HG03280 (cell line): Measurements from ENCODE around the gene PRKG2.
"Not testable (repeated sequence)": the region's sequence is repeated elsewhere in the genome, so short reads cannot be mapped to it uniquely, and the experiment has no call there.

Source experiments
- ATAC-seq: cut with Tn5 transposase; IDR thresholded peaks from one replicate; pipeline ENCODE4 v1.9.1; 2021; ENCODE audit warnings: mild to moderate bottlenecking, moderate library complexity; ENCODE audit not compliant: unreplicated experiment

Gene PRKG2

DNA sequence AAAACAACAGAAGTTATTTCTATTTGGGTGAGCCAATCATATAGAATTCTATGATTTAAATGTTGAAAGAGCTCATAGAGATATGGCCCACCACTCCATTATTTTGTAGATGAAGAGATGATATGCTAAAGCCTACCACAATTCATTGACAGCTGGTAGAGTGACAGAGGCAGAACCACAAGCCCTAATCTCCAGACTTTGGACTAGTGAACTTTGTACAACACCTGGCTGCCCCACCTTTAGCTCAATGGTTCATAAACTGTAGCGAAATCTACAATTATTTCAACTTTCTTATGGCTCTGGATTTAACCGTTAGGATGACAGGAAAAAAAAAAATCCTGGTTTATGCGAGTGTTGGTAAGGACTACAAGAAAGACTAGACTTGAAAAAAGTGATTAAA, 50.9 kb downstream of the PRKG2 start:
- ATAC-seq: no peak

DNA sequence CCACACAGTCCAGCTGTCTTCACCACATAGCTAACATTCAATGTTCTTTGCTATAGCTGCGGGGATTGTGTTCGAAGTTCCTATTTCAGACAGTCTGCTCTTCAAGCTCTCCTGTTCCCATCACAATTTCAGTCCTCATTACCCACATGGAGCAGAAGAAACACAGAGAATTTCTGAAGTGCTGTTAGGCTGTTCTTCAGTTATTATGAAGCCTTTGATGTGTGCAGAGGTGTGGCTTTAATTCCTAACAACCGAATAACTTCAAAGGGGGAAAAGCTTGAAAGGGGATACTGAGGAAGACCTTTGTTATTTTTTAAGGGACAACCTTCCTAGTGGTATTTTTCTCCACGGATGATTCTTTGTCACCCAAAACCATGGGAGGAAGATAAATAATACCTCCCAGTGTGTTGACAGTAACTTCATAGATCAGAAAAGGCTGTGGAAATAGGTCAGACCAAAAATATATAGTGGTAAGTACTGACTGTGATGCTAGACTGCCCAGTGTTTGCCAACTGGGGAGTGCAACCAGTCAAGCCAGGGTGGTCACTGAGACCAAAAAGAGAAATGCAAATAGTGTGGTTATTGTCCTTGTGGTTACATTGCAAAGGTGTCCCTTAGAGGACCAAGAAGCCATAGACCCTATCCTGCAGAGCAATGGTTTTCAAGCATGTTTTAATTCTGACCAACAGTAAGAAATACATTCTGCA, 52.1 kb downstream of the PRKG2 start:
- no peak for ATAC-seq

DNA sequence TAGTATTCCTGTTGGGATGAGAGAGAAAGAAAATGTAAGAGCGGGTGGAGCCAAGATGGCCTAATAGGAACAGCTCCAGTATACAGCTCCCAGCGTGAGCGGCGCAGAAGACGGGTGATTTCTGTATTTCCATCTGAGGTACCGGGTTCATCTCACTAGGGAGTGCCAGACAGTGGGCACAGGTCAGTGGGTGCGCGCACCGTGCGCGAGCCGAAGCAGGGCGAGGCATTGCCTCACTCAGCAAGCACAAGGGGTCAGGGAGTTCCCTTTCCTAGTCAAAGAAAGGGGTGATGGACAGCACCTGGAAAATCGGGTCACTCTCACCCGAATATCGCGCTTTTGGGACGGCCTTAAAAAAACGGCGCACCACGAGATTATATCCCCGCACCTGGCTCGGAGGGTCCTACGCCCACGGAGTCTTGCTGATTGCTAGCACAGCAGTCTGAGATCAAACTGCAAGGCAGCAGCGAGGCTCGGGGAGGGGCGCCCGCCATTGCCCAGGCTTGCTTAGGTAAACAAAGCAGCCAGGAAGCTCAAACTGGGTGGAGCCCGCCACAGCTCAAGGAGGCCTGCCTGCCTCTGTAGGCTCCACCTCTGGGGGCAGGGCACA, 61.2 kb downstream of the PRKG2 start:
- not testable (repeated sequence) for ATAC-seq

GRCh38 chr4:81152839-81153713, 61.9 kb downstream of the PRKG2 start:
- ATAC-seq: no peak

DNA sequence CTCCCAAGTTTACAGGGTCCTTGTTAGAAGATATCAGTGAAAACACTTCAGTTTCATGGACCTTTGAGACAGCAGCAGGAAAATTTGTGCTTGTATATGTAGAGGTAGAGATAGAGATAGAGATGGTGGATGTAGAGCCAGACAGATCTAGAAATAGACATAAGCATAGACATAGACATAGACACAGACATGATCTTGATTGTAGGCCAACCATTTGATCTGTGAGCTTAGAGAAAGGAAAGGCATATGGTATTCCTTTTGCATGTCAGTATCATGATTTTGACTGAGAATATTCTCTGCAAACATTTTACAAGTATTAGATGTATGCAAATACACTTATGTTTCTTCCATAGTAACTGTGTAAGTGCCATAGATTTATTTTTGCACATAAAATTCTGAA, 65.0 kb downstream of the PRKG2 start:
- no peak for ATAC-seq

- ATAC-seq: no peak
Observed at GRCh38 chr4:81148576-81148975, 66.4 kb downstream of the PRKG2 start.

- no peak for ATAC-seq
Observed at GRCh38 chr4:81146466-81146865, 68.6 kb downstream of the PRKG2 start.

DNA sequence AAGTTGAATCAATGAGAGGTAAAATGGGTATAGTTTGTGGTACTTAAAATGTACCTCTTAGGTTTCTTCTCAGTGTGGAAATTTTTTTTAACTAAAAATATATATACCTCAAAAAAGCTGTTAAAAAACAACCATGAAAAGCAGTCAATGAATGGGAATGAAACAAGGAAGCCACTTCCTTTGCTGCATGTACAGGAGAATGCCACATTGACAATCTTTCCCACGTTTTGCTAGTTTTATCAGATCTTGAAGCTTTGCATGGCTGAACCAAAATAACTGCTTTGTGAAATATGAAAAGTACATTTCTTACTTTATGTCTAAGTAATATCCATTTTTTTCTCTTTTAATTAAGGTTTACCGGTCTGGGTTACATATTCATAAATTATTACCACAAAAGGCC, 71.8 kb downstream of the PRKG2 start:
- no peak for ATAC-seq

DNA sequence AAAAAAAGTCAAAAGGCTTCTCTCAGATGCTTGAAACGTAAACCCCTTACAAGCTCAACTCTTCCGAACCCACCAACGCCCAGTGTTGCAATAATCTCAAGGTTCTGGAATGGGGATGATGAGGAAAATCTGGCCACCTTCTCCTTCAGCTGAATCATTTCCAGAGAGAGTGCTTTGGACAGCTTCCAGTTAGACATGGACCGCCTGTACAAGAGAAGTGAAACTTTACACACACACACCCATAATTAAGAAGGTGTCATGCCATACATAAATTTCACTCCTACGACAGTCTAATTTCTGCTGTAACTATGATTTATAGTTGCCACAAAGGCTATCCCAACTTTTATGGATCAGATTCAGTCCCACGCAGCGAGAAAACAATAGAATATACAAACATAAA, 72.3 kb downstream of the PRKG2 start:
- no peak for ATAC-seq

GRCh38 chr4:81137894-81138293, 77.1 kb downstream of the PRKG2 start:
- ATAC-seq: no peak

GRCh38 chr4:81137446-81137845, 77.6 kb downstream of the PRKG2 start:
- ATAC-seq: no peak

GRCh38 chr4:81136161-81136905, 78.7 kb downstream of the PRKG2 start:
- ATAC-seq: no peak

GRCh38 chr4:81135501-81135900, 79.5 kb downstream of the PRKG2 start:
- no peak for ATAC-seq

- ATAC-seq: no peak
Observed at GRCh38 chr4:81131563-81131962, 83.5 kb downstream of the PRKG2 start.

- ATAC-seq: no peak
Observed at GRCh38 chr4:81131066-81131465, 84.0 kb downstream of the PRKG2 start.

DNA sequence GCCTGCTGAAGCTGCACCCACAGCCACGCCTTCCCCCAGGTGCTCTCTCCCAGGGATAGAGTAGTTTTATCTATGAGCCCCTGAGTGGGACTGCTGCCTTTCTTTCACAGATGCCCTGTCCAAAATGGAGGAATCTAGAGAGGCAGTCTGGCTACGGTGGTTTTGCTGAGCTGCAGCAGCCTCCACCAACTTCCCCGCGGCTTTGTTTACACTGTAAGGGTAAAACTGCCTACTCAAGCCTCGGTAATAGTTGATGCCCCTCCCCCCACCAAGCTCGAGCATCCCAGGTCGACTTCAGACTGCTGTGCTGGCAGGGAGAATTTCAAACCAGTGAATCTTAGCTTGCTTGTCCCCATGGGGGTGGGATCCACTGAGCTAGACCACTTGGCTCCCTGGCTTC, 84.5 kb downstream of the PRKG2 start:
- ATAC-seq: no peak

DNA sequence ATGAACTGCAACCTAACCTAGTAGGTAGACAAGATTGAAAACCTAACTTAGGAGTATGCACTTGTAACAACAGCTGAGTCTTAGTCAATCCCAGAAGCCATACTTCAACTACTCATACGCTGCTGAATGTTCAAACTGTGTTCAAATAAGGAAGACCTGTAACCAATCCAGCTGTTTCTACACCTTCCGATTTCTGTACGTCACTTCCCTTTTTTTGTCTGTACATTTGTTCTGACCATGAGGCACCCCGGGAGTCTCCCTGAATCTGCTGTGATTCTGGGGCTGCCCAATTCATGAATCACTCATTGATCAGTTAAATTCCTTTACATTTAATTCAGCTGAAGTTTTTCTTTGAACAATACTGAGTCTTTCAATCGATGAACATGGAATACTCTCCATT, 95.0 kb downstream of the PRKG2 start:
- ATAC-seq: no peak

DNA sequence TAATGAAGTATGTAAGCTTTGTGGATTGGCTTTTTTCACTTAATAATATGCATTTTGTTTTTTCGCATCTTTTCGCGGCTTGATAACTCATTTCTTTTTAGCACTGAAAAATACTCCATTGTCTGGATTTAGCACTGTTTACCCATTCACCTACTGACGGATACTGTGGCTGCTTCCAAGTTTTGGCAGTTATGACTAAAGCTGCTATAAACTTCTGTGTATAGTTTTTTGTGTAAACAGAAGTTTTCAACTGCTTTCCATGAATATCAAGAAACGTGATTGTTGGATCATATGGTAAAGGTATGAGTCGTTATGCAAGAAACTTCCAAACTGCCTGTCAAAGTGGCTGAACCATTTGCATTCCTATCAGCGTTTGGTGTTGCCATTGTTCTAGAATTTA, 96.9 kb downstream of the PRKG2 start:
- ATAC-seq: no peak

DNA sequence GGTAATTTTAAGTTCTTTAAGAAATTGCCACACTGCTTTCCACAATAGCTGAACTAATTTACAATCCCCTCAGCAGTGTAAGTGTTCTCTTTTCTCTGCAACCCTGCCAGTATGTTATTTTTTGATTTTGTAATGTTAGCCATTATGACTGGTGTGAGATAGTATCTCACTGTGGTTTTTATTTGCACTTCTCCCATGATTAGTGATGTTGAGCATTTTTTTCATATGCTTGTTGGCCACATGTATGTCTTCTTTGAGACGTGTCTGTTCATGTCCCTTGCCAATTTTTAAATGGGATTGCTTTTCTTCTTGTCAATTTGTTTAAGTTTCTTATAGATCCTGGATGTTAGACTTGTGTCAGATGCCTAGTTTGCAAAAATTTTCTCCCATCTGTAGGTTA, 98.5 kb downstream of the PRKG2 start:
- ATAC-seq: no peak

GRCh38 chr4:81113024-81113423, 102.0 kb downstream of the PRKG2 start:
- no peak for ATAC-seq

DNA sequence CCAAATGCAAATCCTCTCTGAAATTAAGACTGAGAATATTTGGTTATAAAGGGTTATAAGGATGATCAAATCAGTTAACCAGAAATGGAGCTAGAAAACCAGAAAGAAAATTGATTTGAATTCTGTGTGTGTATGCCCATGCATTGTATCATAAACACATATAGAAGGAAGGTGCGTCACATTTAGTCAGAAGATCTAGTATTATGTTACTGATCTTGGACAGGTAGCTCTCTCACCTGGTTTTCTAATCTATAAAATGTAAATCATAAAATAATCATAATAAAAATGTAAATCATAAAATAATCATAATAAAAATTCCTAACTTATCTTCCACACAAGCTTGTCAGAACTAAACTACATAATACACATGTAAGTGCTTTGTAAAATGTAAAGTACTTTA, 105.7 kb downstream of the PRKG2 start:
- ATAC-seq: no peak
